GM12873 (cell line): ENCODE measurements around the gene PIGV.

Experiments
- TF ChIP-seq, protein P1 (sequence below): IDR thresholded peaks from 2 replicates; pipeline ENCODE4 v1.5.1; 2012; ENCODE audit warnings: low read depth, mild to moderate bottlenecking, moderate library complexity, low read length, control low read depth; ENCODE audit not compliant: insufficient read depth; ENCODE audit errors: missing control alignments

PIGV gene

DNA sequence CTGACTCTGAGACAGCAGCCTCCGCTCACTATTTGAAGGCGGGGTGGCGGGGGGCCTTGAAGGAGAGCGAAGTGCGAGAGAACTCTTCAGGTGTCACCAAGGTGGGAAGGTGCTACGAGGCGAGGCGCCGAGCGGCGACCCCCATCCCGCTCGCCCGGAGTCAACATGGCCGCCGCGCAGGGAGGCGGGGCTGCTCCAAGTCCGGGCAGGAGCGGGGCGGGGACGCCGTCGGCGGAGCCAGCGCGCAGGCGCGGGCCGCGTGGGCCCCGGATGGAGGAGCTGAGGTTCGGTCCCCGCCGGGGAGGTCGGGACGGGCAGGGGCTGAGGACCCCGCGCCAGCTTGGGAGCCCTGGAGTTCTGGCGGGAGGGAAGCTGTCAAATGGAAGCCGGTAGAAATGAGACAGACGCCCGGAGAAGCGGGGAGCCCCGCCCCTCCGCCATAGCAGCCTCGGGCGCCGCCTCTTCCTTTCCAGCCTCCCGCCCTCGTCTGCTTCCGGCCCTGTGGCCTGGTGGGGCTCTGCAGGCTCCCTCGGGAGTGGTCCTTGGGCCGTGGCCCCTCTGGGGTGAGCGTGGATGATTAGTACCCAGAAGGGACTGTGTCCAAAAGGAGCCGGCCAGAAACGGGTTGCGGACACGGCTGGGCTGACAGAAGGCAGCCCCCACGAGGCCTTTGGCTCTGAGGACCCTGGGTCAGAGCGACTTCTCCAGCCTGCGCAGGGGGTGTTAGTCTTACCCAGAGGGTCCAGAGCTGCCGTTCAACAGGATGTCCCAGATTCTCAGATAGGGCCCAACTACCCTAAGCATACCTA lies at the start of gene PIGV:
Gene PIGV, plus strand, starts transcription at position 245 of the 809 bp plus-strand sequence. CDS start 2,866 bp downstream, outside the sequence.
- TF ChIP-seq, protein P1, sequence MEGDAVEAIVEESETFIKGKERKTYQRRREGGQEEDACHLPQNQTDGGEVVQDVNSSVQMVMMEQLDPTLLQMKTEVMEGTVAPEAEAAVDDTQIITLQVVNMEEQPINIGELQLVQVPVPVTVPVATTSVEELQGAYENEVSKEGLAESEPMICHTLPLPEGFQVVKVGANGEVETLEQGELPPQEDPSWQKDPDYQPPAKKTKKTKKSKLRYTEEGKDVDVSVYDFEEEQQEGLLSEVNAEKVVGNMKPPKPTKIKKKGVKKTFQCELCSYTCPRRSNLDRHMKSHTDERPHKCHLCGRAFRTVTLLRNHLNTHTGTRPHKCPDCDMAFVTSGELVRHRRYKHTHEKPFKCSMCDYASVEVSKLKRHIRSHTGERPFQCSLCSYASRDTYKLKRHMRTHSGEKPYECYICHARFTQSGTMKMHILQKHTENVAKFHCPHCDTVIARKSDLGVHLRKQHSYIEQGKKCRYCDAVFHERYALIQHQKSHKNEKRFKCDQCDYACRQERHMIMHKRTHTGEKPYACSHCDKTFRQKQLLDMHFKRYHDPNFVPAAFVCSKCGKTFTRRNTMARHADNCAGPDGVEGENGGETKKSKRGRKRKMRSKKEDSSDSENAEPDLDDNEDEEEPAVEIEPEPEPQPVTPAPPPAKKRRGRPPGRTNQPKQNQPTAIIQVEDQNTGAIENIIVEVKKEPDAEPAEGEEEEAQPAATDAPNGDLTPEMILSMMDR: peak; percentile 8

- TF ChIP-seq, protein P1: no peak
Observed at GRCh38 chr1:26739329-26739914, 48.3 kb upstream of the PIGV start.

- TF ChIP-seq, protein P1: no peak
Observed at GRCh38 chr1:26740023-26740634, 47.6 kb upstream of the PIGV start.

DNA sequence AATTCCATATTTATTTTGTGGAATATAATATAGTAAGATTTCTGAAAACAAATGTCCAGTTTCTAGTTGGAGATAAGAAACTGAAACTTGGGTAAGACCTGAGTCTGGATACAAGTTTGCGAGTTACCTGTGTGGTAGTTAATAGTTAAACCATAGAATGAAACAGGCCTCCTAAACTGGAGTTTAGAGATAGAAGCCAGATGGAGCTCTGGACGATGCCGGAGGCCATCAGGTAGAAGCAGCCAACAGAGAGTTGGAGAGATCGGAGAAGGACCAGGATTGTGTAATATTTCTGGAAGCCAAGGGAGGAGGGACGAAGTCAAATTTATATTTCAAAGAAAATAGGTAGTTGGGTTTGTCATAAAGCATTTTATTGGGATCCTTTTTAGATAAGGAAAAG lies 46.8 kb upstream of the PIGV start:
- TF ChIP-seq, protein P1: no peak

- TF ChIP-seq, protein P1: no peak
Observed at GRCh38 chr1:26743426-26744059, 44.2 kb upstream of the PIGV start.

GRCh38 chr1:26744075-26744959 lies 43.4 kb upstream of the PIGV start:
- TF ChIP-seq, protein P1: no peak

DNA sequence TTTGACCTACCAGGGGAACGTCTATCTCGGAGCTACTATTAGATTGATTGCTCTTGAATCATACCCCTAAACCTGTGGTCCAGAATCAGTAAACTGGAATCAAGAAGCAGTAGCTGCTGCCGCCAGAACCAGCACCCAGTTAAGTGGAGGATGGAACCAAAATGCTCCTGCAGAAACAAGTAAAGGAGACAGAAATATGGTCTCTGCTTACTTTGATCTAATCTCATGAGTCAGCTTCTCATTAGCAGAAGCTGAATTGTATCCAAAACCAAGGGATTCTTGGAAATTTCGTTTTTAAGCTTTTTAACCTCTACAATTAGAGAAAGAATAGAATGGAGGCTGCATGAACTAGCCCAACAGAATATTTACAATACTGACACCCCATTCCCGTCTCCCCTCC lies 42.6 kb upstream of the PIGV start:
- TF ChIP-seq, protein P1: no peak
